DOHH2 (cell line): ENCODE measurements around the gene CAB39L.

Experiments
- EZH2phosphoT487 ChIP-seq: fragments of 200-600 bp; sonication (generic); IDR thresholded peaks from 2 replicates; pipeline ENCODE4 v1.6.1; 2017; ENCODE audit warnings: borderline replicate concordance, mild to moderate bottlenecking, antibody characterized with exemption, low read length, moderate library complexity, mixed read lengths
- TF ChIP-seq, protein P1 (sequence below): fragments of 200-600 bp; sonication (generic); IDR thresholded peaks from one replicate; pipeline ENCODE4 v1.5.1; 2014; ENCODE audit warnings: antibody characterized with exemption, mild to moderate bottlenecking, low read depth, low read length; ENCODE audit not compliant: poor library complexity, severe bottlenecking

DNA sequence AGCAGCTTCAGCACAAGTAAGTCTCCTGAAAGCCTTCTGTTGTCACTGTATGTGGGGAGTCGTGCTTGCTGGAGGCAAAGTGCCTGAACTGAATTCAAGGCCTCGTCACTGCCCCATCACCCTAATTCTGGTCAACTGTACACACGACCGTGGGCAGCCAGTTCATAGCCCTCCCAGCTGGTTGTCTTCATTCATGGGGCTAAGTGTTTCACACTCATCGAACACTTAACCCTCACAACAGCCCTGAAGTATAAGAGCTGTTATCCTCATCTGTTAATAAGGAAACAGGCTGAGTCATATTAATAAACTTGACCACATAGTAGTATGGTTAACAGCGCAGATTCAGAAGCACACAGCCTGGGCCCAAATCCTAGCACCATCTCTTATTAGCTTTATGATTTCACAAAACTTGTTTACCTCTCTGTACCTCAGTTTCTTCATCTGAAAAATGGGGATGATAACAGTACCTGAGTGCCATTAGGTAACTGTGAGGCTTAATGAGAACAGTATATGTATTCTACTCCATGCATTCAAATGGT lies 129.5 kb downstream of the CAB39L start:
- TF ChIP-seq, protein P1, sequence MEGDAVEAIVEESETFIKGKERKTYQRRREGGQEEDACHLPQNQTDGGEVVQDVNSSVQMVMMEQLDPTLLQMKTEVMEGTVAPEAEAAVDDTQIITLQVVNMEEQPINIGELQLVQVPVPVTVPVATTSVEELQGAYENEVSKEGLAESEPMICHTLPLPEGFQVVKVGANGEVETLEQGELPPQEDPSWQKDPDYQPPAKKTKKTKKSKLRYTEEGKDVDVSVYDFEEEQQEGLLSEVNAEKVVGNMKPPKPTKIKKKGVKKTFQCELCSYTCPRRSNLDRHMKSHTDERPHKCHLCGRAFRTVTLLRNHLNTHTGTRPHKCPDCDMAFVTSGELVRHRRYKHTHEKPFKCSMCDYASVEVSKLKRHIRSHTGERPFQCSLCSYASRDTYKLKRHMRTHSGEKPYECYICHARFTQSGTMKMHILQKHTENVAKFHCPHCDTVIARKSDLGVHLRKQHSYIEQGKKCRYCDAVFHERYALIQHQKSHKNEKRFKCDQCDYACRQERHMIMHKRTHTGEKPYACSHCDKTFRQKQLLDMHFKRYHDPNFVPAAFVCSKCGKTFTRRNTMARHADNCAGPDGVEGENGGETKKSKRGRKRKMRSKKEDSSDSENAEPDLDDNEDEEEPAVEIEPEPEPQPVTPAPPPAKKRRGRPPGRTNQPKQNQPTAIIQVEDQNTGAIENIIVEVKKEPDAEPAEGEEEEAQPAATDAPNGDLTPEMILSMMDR: no peak
- TF ChIP-seq EZH2phosphoT487: no peak
